ENCODE data around the gene KRT80. TPM values are rescaled to one million over a fixed set of nuclear protein-coding genes. Genes with fewer than 3 reads are reported as not detected.

Gene KRT80
- total and polyA plus RNA-seq, 2 donors from 2014 or later: 1.0 to 12.3 TPM

GRCh38 chr12:52236386-52237050 lies 44.7 kb upstream of the KRT80 start:
- H3K27me3 ChIP-seq (ENCODE audit: control insufficient read depth, insufficient read depth, low read length): peaks cover 12% of the 10 kb centered on the region
- no peaks in the 10 kb centered on the region for H3K9me3 ChIP-seq (ENCODE audit: control insufficient read depth in 2 of 3, insufficient read depth in 1 of 3, low read length in 3 of 3)
- no peak overlapping the region for H3K4me3 ChIP-seq (ENCODE audit: low read length in 3 of 3)
- intact Hi-C loops (cut with DNase I): no loop called here
- no peak for FAIRE-seq
- H3K36me3 ChIP-seq (ENCODE audit: control insufficient read depth in 2 of 3, insufficient read depth in 3 of 3, low read length in 3 of 3): no peaks in the 10 kb centered on the region
- no peak for TF ChIP-seq CTCF (IDR thresholded peaks at IDR 0.05; ENCODE audit: borderline replicate concordance, extremely low read depth, insufficient read depth)
- DNase-seq: peak in 2 of 5 donors; percentile 20 to 24
- no peak overlapping the region for H3K27ac ChIP-seq (ENCODE audit: low read depth in 2 of 2, low read length in 2 of 2)
- no peak overlapping the region for H3K9ac ChIP-seq (ENCODE audit: low read length in 3 of 3)
- H3K4me1 ChIP-seq (ENCODE audit: control insufficient read depth in 2 of 3, insufficient read depth in 2 of 3, low read depth in 1 of 3, low read length in 3 of 3): peaks cover 0 to 13% (median 12%) of the 10 kb centered on the region in 3 donors

GRCh38 chr12:52235822-52236361 lies 44.1 kb upstream of the KRT80 start:
- peaks cover 0 to 14% (median 12%) of the 10 kb centered on the region in 3 donors for H3K4me1 ChIP-seq (ENCODE audit: control insufficient read depth in 2 of 3, insufficient read depth in 2 of 3, low read depth in 1 of 3, low read length in 3 of 3)
- peak in 2 of 5 donors; percentile 31 to 60 for DNase-seq
- no peak for FAIRE-seq
- TF ChIP-seq CTCF (IDR thresholded peaks at IDR 0.05; ENCODE audit: borderline replicate concordance, extremely low read depth, insufficient read depth): no peak
- H3K4me3 ChIP-seq (ENCODE audit: low read length in 3 of 3): no peak overlapping the region
- peak overlapping the region in 1 of 2 donors; percentile 28 for H3K27ac ChIP-seq (ENCODE audit: low read depth in 2 of 2, low read length in 2 of 2)
- no peaks in the 10 kb centered on the region for H3K9me3 ChIP-seq (ENCODE audit: control insufficient read depth in 2 of 3, insufficient read depth in 1 of 3, low read length in 3 of 3)
- no peaks in the 10 kb centered on the region for H3K36me3 ChIP-seq (ENCODE audit: control insufficient read depth in 2 of 3, insufficient read depth in 3 of 3, low read length in 3 of 3)
- H3K9ac ChIP-seq (ENCODE audit: low read length in 3 of 3): peak overlapping the region in 1 of 3 donors; percentile 51
- peaks cover 12% of the 10 kb centered on the region for H3K27me3 ChIP-seq (ENCODE audit: control insufficient read depth, insufficient read depth, low read length)
- intact Hi-C loops (cut with DNase I): no loop called here

- peaks cover 12% of the 10 kb centered on the region for H3K27me3 ChIP-seq (ENCODE audit: control insufficient read depth, insufficient read depth, low read length)
- peak overlapping the region in 1 of 3 donors; percentile 51 for H3K9ac ChIP-seq (ENCODE audit: low read length in 3 of 3)
- H3K4me1 ChIP-seq (ENCODE audit: control insufficient read depth in 2 of 3, insufficient read depth in 2 of 3, low read depth in 1 of 3, low read length in 3 of 3): peaks cover 0 to 19% (median 12%) of the 10 kb centered on the region in 3 donors
- peak in 2 of 5 donors; percentile 42 to 67 for DNase-seq
- intact Hi-C loops (cut with DNase I): no loop called here
- peak overlapping the region in 1 of 2 donors; percentile 28 for H3K27ac ChIP-seq (ENCODE audit: low read depth in 2 of 2, low read length in 2 of 2)
- no peak for TF ChIP-seq CTCF (IDR thresholded peaks at IDR 0.05; ENCODE audit: borderline replicate concordance, extremely low read depth, insufficient read depth)
- H3K36me3 ChIP-seq (ENCODE audit: control insufficient read depth in 2 of 3, insufficient read depth in 3 of 3, low read length in 3 of 3): no peaks in the 10 kb centered on the region
- H3K4me3 ChIP-seq (ENCODE audit: low read length in 3 of 3): peak overlapping the region in 1 of 3 donors; percentile 9
- no peak for FAIRE-seq
- H3K9me3 ChIP-seq (ENCODE audit: control insufficient read depth in 2 of 3, insufficient read depth in 1 of 3, low read length in 3 of 3): no peaks in the 10 kb centered on the region
Observed at GRCh38 chr12:52235001-52235764, 43.4 kb upstream of the KRT80 start.
